WERI-Rb-1 (cell line): ENCODE results near the gene RASSF3.

Experiments used
- DNase-seq: peaks from one replicate; pipeline ENCODE4 v3.0.0-alpha.2; 2020
- H3K27ac ChIP-seq: fragments of 250-450 bp; sonication (Bioruptor Pico); 2 replicates; pipeline ENCODE4 v1.5.1; 2020; ENCODE audit warnings: mild to moderate bottlenecking, moderate library complexity
- H3K27me3 ChIP-seq: fragments of 250-450 bp; sonication (Bioruptor Pico); 2 replicates; pipeline ENCODE4 v1.5.1; 2021; ENCODE audit warnings: mild to moderate bottlenecking, low read depth, moderate library complexity; ENCODE audit not compliant: insufficient read depth, severe bottlenecking
- H3K36me3 ChIP-seq: fragments of 250-450 bp; sonication (Bioruptor Pico); 2 replicates; pipeline ENCODE4 v1.5.1; 2020; ENCODE audit warnings: mild to moderate bottlenecking, moderate library complexity
- H3K4me3 ChIP-seq: 2 replicates; pipeline ENCODE4 v1.5.1; 2011; ENCODE audit warnings: low read depth, mild to moderate bottlenecking, control low read depth, low read length
- H3K9me3 ChIP-seq: fragments of 250-450 bp; sonication (Bioruptor Pico); 2 replicates; pipeline ENCODE4 v1.5.1; 2021; ENCODE audit warnings: mild to moderate bottlenecking, moderate library complexity; ENCODE audit not compliant: severe bottlenecking
- TF ChIP-seq, protein P1 (sequence below): IDR thresholded peaks from 2 replicates; pipeline ENCODE4 v1.5.1; 2011; ENCODE audit warnings: low read depth, mild to moderate bottlenecking, control low read depth, inconsistent platforms, low read length

The RASSF3 gene

GRCh38 chr12:64585104-64585503, 25.2 kb upstream of the RASSF3 start:
- Histone ChIP-seq H3K27ac (no peak overlapping the region), H3K9me3 (no peaks in the 10 kb centered on the region), H3K27me3 (no peaks in the 10 kb centered on the region), H3K4me3 (no peak overlapping the region), H3K36me3 (no peaks in the 10 kb centered on the region)
- DNase-seq: no peak
- TF ChIP-seq, protein P1, sequence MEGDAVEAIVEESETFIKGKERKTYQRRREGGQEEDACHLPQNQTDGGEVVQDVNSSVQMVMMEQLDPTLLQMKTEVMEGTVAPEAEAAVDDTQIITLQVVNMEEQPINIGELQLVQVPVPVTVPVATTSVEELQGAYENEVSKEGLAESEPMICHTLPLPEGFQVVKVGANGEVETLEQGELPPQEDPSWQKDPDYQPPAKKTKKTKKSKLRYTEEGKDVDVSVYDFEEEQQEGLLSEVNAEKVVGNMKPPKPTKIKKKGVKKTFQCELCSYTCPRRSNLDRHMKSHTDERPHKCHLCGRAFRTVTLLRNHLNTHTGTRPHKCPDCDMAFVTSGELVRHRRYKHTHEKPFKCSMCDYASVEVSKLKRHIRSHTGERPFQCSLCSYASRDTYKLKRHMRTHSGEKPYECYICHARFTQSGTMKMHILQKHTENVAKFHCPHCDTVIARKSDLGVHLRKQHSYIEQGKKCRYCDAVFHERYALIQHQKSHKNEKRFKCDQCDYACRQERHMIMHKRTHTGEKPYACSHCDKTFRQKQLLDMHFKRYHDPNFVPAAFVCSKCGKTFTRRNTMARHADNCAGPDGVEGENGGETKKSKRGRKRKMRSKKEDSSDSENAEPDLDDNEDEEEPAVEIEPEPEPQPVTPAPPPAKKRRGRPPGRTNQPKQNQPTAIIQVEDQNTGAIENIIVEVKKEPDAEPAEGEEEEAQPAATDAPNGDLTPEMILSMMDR: no peak

GRCh38 chr12:64587447-64587846, 22.8 kb upstream of the RASSF3 start:
- DNase-seq: no peak
- Histone ChIP-seq H3K9me3 (no peaks in the 10 kb centered on the region), H3K27me3 (no peaks in the 10 kb centered on the region), H3K27ac (no peak overlapping the region), H3K36me3 (no peaks in the 10 kb centered on the region), H3K4me3 (no peak overlapping the region)
- TF ChIP-seq, protein P1: no peak

DNA sequence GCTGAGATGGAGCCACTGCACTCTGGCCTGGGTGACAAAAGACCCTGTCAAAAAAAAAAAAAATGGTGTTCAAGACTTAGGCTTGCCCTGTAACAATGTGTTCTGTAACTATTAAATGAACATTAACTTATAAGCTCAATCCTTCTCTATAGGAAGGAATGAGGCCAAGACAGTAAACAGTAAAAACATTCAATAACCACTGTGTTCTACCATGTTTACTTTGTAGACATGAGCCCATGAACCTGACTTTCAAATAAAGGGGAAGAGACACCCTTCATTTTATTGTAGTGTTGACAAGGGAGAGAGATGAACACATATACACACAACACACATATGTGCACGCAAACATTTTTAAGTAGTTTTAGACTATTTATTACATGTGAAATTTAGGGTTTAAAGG, 20.1 kb upstream of the RASSF3 start:
- Histone ChIP-seq H3K27ac (no peak overlapping the region), H3K4me3 (no peak overlapping the region)

DNA sequence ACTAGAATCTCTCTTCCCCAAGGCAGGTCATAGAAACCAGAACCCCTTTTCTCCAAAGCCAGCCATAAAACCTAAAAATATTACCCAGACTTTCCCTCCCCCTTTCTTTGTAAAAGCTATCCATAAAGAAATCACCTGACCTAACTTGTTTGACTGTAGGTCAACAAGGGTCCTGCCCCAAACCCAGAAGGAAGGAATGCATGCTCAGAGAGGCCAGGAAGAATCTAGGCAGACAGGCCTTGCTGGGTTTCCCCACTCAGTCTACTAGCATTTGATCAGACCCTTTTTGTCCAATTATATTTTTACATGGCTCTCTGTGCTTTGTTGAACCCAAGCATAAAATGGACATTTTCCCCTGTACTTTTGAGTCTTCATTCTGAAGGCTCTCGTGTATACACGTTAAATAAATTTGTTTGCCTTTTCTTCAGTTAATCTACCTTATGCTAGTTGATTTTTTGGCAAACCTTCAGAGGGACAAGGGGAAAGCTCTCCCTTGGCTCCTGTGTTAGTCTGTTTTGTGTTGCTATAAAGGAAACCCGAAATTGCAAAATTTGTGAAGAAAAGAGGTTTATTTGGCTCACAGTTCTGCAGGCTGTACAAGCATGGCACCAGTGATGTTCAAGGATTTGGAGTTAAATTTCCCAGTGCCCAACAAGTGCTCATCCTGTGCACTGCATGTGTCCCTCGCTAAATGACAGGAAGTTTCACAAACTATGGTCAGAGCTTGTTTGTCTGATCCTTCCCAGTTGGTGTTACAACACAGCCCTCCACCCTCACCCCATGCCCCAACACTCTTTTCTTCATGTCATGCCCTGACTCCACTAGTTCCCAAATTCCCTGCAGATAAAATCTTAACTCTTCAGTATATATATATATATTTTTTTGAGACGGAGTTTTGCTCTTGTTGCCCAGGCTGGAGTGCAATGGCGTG, 14.2 kb upstream of the RASSF3 start:
- Histone ChIP-seq H3K36me3 (no peaks in the 10 kb centered on the region), H3K4me3 (no peak overlapping the region), H3K27me3 (no peaks in the 10 kb centered on the region), H3K9me3 (no peaks in the 10 kb centered on the region), H3K27ac (no peak overlapping the region)
- TF ChIP-seq, protein P1: no peak
- DNase-seq: no peak

More for the DNA sequence above, 20.1 kb upstream of the RASSF3 start:
- TF ChIP-seq, protein P1: no peak
- no peaks in the 10 kb centered on the region for H3K36me3 ChIP-seq
- H3K9me3 ChIP-seq: no peaks in the 10 kb centered on the region
- no peak for DNase-seq
- H3K27me3 ChIP-seq: no peaks in the 10 kb centered on the region

GRCh38 chr12:64598831-64599230, 11.5 kb upstream of the RASSF3 start:
- TF ChIP-seq, protein P1: no peak
- DNase-seq: no peak
- Histone ChIP-seq H3K4me3 (no peak overlapping the region), H3K9me3 (no peaks in the 10 kb centered on the region), H3K36me3 (no peaks in the 10 kb centered on the region), H3K27ac (no peak overlapping the region), H3K27me3 (no peaks in the 10 kb centered on the region)
